NOMO-1 treated with DMSO at 0.1 percent for 48 hours (cell line): Measurements from ENCODE around the gene PAXX.

ENCODE experiments used
- DNase-seq: peaks from one replicate; lab custom pipeline; 2025; ENCODE audit not compliant: unreplicated experiment; lab: John Stamatoyannopoulos, UW

Gene PAXX

GRCh38 chr9:136952876-136953770 is 39.1 kb upstream of the PAXX start:
- no peak for DNase-seq

GRCh38 chr9:136953771-136954269 is 38.4 kb upstream of the PAXX start:
- no peak for DNase-seq

GRCh38 chr9:136954270-136955083 is 37.7 kb upstream of the PAXX start:
- DNase-seq, result no peak

GRCh38 chr9:136955202-136955942 is 36.9 kb upstream of the PAXX start:
- no peak for DNase-seq

- no peak for DNase-seq
These were observed 36.3 kb upstream of the PAXX start for GRCh38 chr9:136955943-136956335.

- no peak for DNase-seq
These were observed 35.6 kb upstream of the PAXX start for GRCh38 chr9:136956604-136957003.

- no peak for DNase-seq
These were observed 34.8 kb upstream of the PAXX start for GRCh38 chr9:136957461-136957860.

- no peak for DNase-seq
These were observed 34.3 kb upstream of the PAXX start for GRCh38 chr9:136957901-136958300.

- DNase-seq, result no peak
These were observed 33.7 kb upstream of the PAXX start for GRCh38 chr9:136958473-136958872.

- no peak for DNase-seq
These were observed 33.0 kb upstream of the PAXX start for GRCh38 chr9:136958898-136959850.

GRCh38 chr9:136960212-136960937 is 31.8 kb upstream of the PAXX start:
- DNase-seq, result no peak

GRCh38 chr9:136960938-136961275 is 31.3 kb upstream of the PAXX start:
- DNase-seq, result no peak

GRCh38 chr9:136961279-136962065 is 30.8 kb upstream of the PAXX start:
- DNase-seq, result no peak

GRCh38 chr9:136962163-136962562 is 30.1 kb upstream of the PAXX start:
- no peak for DNase-seq

- no peak for DNase-seq
These were observed 29.4 kb upstream of the PAXX start for GRCh38 chr9:136962701-136963248.

- no peak for DNase-seq
These were observed 28.9 kb upstream of the PAXX start for GRCh38 chr9:136963341-136963740.

- no peak for DNase-seq
These were observed 28.5 kb upstream of the PAXX start for GRCh38 chr9:136963751-136964150.

- DNase-seq, result no peak
These were observed 28.0 kb upstream of the PAXX start for GRCh38 chr9:136964171-136964689.
